Activated CD4-positive, alpha-beta memory T cell treated with anti-CD3 and anti-CD28 coated beads, Interleukin-2, amount 10 ng/mL, durations not matched to agents 7 days and 5 days (primary cell): Measurements from ENCODE around the gene RPAIN. TPM values are rescaled to one million over a fixed set of nuclear protein-coding genes. Genes with fewer than 3 reads are reported as not detected.

Source experiments
- CTCF ChIA-PET: fragments of 350-600 bp; sonication (Branson Sonifier 250); formaldehyde crosslinking; loops from one replicate; lab custom pipeline; 2021; ENCODE audit warnings: antibody characterized with exemption, inconsistent platforms; lab: Charles Lee
- POLR2A ChIA-PET: fragments of 350-600 bp; sonication (Branson Sonifier 250); formaldehyde crosslinking; loops from one replicate; lab custom pipeline; 2021; ENCODE audit warnings: antibody characterized with exemption; lab: Charles Lee
- DNase-seq: peaks from one replicate; pipeline ENCODE4 v3.0.0-alpha.2; 2020
- H3K27ac Mint-ChIP-seq: one replicate; pipeline ENCODE4 v1.8.0; 2021; ENCODE audit warnings: mild to moderate bottlenecking, mixed read lengths
- H3K27me3 Mint-ChIP-seq: one replicate; pipeline ENCODE4 v1.8.0; 2021; ENCODE audit warnings: mixed read lengths
- H3K36me3 Mint-ChIP-seq: one replicate; pipeline ENCODE4 v1.8.0; 2021; ENCODE audit warnings: low read depth, mixed read lengths
- H3K4me1 Mint-ChIP-seq: one replicate; pipeline ENCODE4 v1.8.0; 2021; ENCODE audit warnings: mixed read lengths
- H3K4me3 Mint-ChIP-seq: one replicate; pipeline ENCODE4 v1.8.0; 2021; ENCODE audit warnings: mild to moderate bottlenecking, mixed read lengths
- H3K9me3 Mint-ChIP-seq: one replicate; pipeline ENCODE4 v1.8.0; 2021; ENCODE audit warnings: mixed read lengths
- total RNA-seq, 2 experiments: library from RNA; stranded (reverse); gene quantifications; one replicate each; pipeline ENCODE4 v1.2.3, GENCODE V29; 2021

Gene RPAIN
- total RNA-seq = 10 to 100 TPM; 49.5 to 52.2 TPM

- peaks cover 48% of the 10 kb centered on the region for H3K4me1 Mint-ChIP-seq
- peak; percentile 90 for DNase-seq
- ChIA-PET POLR2A (interaction anchor here (0.9 to 3.6 kb wide), 20 partner anchors 10 to 1221 kb away, joined by 3 to 77 read pairs (median 4); partner anchors contain the start of genes C1QBP, DERL2, DHX33 and MIS12), CTCF (interaction anchor here (1.3 to 3.6 kb wide), 2 partner anchors 15 to 20 kb away, joined by 5 to 37 read pairs; partner anchors contain the start of gene C1QBP)
- H3K27ac Mint-ChIP-seq = peak within 1 kb of the TSS; percentile 99
- H3K4me3 Mint-ChIP-seq = peak within 1 kb of the TSS; percentile 99
- peaks cover 48% of the 10 kb centered on the region for H3K36me3 Mint-ChIP-seq
- no peaks in the 10 kb centered on the region for H3K9me3 Mint-ChIP-seq
- H3K27me3 Mint-ChIP-seq = no peaks in the 10 kb centered on the region
Observed at GRCh38 chr17:5419959-5420653, at the start of gene RPAIN. RPAIN (plus strand) TSS chr17:5420182; CDS start chr17:5420211, 29 bp downstream.

- Mint-ChIP-seq H3K27me3 (no peaks in the 10 kb centered on the region), H3K27ac (no peak overlapping the region), H3K9me3 (no peaks in the 10 kb centered on the region), H3K4me3 (no peak overlapping the region), H3K4me1 (peaks cover 2% of the 10 kb centered on the region), H3K36me3 (peaks cover 36% of the 10 kb centered on the region)
- CTCF ChIA-PET = no interaction called here
- POLR2A ChIA-PET = no interaction called here
- no peak for DNase-seq
Observed at GRCh38 chr17:5370411-5370810, 49.6 kb upstream of the RPAIN start.

DNA sequence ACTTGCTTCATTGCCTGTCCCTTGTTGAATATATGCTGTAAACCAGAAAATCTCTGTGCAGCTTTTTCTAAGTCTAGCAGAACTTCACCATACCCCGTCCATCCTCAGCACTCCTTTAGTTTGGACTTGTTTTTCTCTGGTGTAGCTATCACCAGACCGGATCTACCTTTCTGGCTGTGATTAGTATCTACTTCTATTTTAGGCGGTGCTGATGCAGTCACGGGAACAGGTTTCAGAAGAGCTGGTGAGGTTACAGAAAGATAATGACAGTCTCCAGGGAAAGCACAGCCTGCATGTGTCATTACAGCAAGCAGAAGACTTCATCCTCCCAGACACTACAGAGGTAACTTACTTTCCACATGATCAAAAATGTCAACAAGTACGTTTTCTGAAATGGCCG is 46.9 kb upstream of the RPAIN start:
- no peak overlapping the region for H3K4me3 Mint-ChIP-seq
- ChIA-PET CTCF (no interaction called here), POLR2A (interaction anchor here (1.1 kb wide), 1 partner anchor 17 kb away, joined by 3 read pairs; no protein-coding TSS in a partner anchor)
- H3K4me1 Mint-ChIP-seq = peaks cover 2% of the 10 kb centered on the region
- no peak overlapping the region for H3K27ac Mint-ChIP-seq
- no peaks in the 10 kb centered on the region for H3K27me3 Mint-ChIP-seq
- H3K36me3 Mint-ChIP-seq = peaks cover 45% of the 10 kb centered on the region
- no peak for DNase-seq
- H3K9me3 Mint-ChIP-seq = no peaks in the 10 kb centered on the region

- peak overlapping the region; percentile 12 for H3K27ac Mint-ChIP-seq
- no peak overlapping the region for H3K4me3 Mint-ChIP-seq
- no peaks in the 10 kb centered on the region for H3K9me3 Mint-ChIP-seq
- H3K36me3 Mint-ChIP-seq = peaks cover 62% of the 10 kb centered on the region
- no peak for DNase-seq
- ChIA-PET CTCF (no interaction called here), POLR2A (interaction anchor here (1.0 kb wide), 1 partner anchor 13 kb away, joined by 3 read pairs; no protein-coding TSS in a partner anchor)
- no peaks in the 10 kb centered on the region for H3K27me3 Mint-ChIP-seq
- peaks cover 2% of the 10 kb centered on the region for H3K4me1 Mint-ChIP-seq
Observed at GRCh38 chr17:5378566-5379207, 41.3 kb upstream of the RPAIN start.

- Mint-ChIP-seq H3K4me3 (no peak overlapping the region), H3K9me3 (no peaks in the 10 kb centered on the region), H3K27ac (no peak overlapping the region), H3K4me1 (peaks cover 2% of the 10 kb centered on the region), H3K27me3 (no peaks in the 10 kb centered on the region), H3K36me3 (peaks cover 68% of the 10 kb centered on the region)
- CTCF ChIA-PET = interaction anchor here (0.6 kb wide), 1 partner anchor 11 kb away, joined by 3 read pairs; no protein-coding TSS in a partner anchor
- POLR2A ChIA-PET = interaction anchor here (1.0 to 1.6 kb wide), 2 partner anchors 11 to 12 kb away, joined by 3 read pairs; no protein-coding TSS in a partner anchor
- DNase-seq = no peak
Observed at GRCh38 chr17:5379351-5380107, 40.5 kb upstream of the RPAIN start.

DNA sequence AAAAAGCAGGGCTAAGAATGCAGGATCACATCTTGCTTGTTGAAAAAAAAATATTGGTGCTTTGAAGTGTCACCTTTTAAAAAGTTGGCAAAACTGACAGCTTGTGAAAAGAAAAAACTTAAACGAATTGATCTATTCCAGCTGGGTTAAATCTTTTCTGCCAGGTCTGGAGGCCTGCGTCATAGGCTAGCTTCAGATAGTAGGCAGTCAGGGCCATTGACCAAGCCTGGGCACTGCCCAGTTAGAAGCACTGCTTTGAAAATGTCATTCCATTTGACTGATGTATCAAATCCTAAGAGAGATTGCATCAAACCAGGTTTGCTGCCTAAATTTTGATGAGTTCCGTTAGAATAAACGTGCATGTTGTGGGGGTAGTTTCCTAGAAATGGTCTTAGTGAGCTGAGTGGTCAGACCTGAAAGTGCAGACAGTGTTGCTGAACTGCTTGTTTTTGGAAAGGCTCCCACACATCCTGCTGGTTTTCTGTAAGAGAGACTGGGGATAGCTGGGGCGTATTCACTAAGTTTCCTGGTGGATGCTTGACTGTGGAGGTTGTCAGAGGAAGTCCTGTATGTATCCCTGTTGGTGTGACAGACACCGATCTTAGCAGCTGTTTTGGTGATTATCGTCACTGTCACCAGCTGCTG is 39.4 kb upstream of the RPAIN start:
- ChIA-PET CTCF (no interaction called here), POLR2A (interaction anchor here (1.0 to 1.6 kb wide), 3 partner anchors 10 to 58 kb away, joined by 3 read pairs; partner anchors contain the start of gene C1QBP)
- Mint-ChIP-seq H3K36me3 (peaks cover 77% of the 10 kb centered on the region), H3K4me3 (no peak overlapping the region), H3K27ac (no peak overlapping the region), H3K27me3 (no peaks in the 10 kb centered on the region), H3K4me1 (peaks cover 2% of the 10 kb centered on the region), H3K9me3 (no peaks in the 10 kb centered on the region)
- no peak for DNase-seq

GRCh38 chr17:5381542-5381941 is 38.4 kb upstream of the RPAIN start:
- Mint-ChIP-seq H3K27me3 (no peaks in the 10 kb centered on the region), H3K9me3 (no peaks in the 10 kb centered on the region), H3K36me3 (peaks cover 81% of the 10 kb centered on the region), H3K4me3 (no peak overlapping the region), H3K27ac (no peak overlapping the region), H3K4me1 (peaks cover 2% of the 10 kb centered on the region)
- DNase-seq = no peak
- ChIA-PET POLR2A (interaction anchor here (0.7 to 1.0 kb wide), 2 partner anchors 38 to 58 kb away, joined by 3 read pairs; partner anchors contain the start of genes C1QBP and NUP88), CTCF (no interaction called here)

DNA sequence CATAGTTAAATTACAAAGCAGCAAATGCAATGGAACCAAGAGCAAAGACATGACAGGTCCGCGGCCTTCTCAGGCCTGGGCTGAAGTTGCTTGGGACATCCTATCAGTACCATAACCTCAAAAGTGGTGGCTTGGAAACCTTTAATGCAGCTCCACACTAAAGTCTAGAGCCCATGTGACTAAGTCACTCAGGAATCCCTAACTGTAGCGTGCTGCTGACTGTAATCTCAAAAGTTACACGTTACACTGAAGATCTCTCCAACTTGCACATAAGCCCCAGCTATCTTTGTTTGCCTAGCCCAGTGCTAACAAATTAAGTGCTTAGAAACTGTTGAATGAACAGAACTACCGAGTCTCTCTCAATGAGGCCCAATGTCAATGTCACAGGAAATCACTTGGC is 28.3 kb upstream of the RPAIN start:
- Mint-ChIP-seq H3K27ac (no peak overlapping the region), H3K4me1 (peaks cover 12% of the 10 kb centered on the region), H3K4me3 (no peak overlapping the region), H3K9me3 (peaks cover 3% of the 10 kb centered on the region), H3K36me3 (peaks cover 75% of the 10 kb centered on the region), H3K27me3 (no peaks in the 10 kb centered on the region)
- ChIA-PET CTCF (interaction anchor here (1.2 kb wide), 1 partner anchor 39 kb away, joined by 3 read pairs; no protein-coding TSS in a partner anchor), POLR2A (interaction anchor here (0.6 to 2.8 kb wide), 5 partner anchors 9 to 44 kb away, joined by 3 to 9 read pairs (median 3); partner anchors contain the start of genes NUP88 and RPAIN)
- DNase-seq = no peak

GRCh38 chr17:5396612-5397011 is 23.4 kb upstream of the RPAIN start:
- peaks cover 74% of the 10 kb centered on the region for H3K36me3 Mint-ChIP-seq

GRCh38 chr17:5399767-5400166 is 20.2 kb upstream of the RPAIN start:
- no peak for DNase-seq
- Mint-ChIP-seq H3K4me1 (peaks cover 6% of the 10 kb centered on the region), H3K27ac (no peak overlapping the region), H3K36me3 (peaks cover 61% of the 10 kb centered on the region), H3K9me3 (no peaks in the 10 kb centered on the region), H3K4me3 (no peak overlapping the region), H3K27me3 (no peaks in the 10 kb centered on the region)
- ChIA-PET POLR2A (no interaction called here), CTCF (interaction anchor here (0.7 to 1.0 kb wide), 2 partner anchors 26 to 82 kb away, joined by 3 to 4 read pairs; no protein-coding TSS in a partner anchor)

More at GRCh38 chr17:5396612-5397011, 23.4 kb upstream of the RPAIN start:
- DNase-seq = no peak
- CTCF ChIA-PET = no interaction called here
- H3K4me1 Mint-ChIP-seq = peaks cover 6% of the 10 kb centered on the region
- POLR2A ChIA-PET = interaction anchor here (0.6 to 2.6 kb wide), 2 partner anchors 11 to 22 kb away, joined by 3 to 9 read pairs; partner anchors contain the start of genes NUP88 and RPAIN
- H3K27ac Mint-ChIP-seq = no peak overlapping the region
- no peaks in the 10 kb centered on the region for H3K27me3 Mint-ChIP-seq
- no peaks in the 10 kb centered on the region for H3K9me3 Mint-ChIP-seq
- H3K4me3 Mint-ChIP-seq = no peak overlapping the region

DNA sequence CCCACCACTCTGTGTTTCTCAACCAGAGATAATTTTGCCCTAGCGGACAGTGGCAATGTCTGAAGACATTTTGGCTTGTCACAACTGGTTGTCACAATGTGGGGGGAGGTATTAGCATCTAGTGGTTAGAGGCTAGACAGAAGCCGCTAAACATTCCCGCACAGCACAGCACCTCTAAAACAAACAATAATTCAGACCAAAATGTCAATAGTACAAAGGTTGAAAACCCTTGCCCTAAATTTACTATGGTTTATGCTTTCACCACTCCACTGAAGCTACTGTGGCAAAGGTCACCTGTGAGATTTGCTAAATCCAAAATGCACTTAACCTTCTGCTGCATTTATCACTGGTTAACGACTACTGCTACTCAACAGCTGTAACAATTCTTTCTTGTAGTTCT is 14.6 kb upstream of the RPAIN start:
- no peaks in the 10 kb centered on the region for H3K9me3 Mint-ChIP-seq
- peaks cover 13% of the 10 kb centered on the region for H3K4me1 Mint-ChIP-seq
- peaks cover 27% of the 10 kb centered on the region for H3K36me3 Mint-ChIP-seq
- no peak overlapping the region for H3K27ac Mint-ChIP-seq
- ChIA-PET POLR2A (interaction anchor here (0.7 to 1.2 kb wide), 4 partner anchors 13 to 124 kb away, joined by 3 to 5 read pairs (median 3); partner anchors contain the start of genes NUP88, RABEP1 and RPAIN), CTCF (interaction anchor here (0.5 to 1.2 kb wide), 2 partner anchors 34 to 170 kb away, joined by 3 read pairs; partner anchors contain the start of gene C1QBP)
- H3K4me3 Mint-ChIP-seq = no peak overlapping the region
- no peak for DNase-seq
- no peaks in the 10 kb centered on the region for H3K27me3 Mint-ChIP-seq

GRCh38 chr17:5408186-5408585 is 11.8 kb upstream of the RPAIN start:
- DNase-seq = no peak
- peaks cover 31% of the 10 kb centered on the region for H3K4me1 Mint-ChIP-seq
- POLR2A ChIA-PET = interaction anchor here (1.2 kb wide), 1 partner anchor 11 kb away, joined by 4 read pairs; the partner anchor contains the start of gene NUP88
- no peaks in the 10 kb centered on the region for H3K27me3 Mint-ChIP-seq
- no peak overlapping the region for H3K27ac Mint-ChIP-seq
- H3K4me3 Mint-ChIP-seq = no peak overlapping the region
- peaks cover 42% of the 10 kb centered on the region for H3K36me3 Mint-ChIP-seq
- H3K9me3 Mint-ChIP-seq = no peaks in the 10 kb centered on the region
- CTCF ChIA-PET = no interaction called here
